Brain microvascular endothelial cell (primary cell): Measurements from ENCODE around the gene PATZ1.

Experiments used
- DNase-seq: peaks from one replicate; pipeline ENCODE4 v3.0.0-alpha.2; 2020
- H3K27ac ChIP-seq: fragments of 250-450 bp; sonication (Bioruptor Pico); 2 replicates; pipeline ENCODE4 v1.5.1; 2020; ENCODE audit warnings: mild to moderate bottlenecking, moderate library complexity
- H3K27me3 ChIP-seq: fragments of 250-450 bp; sonication (Bioruptor Pico); replicated peaks from 2 replicates; pipeline ENCODE4 v1.5.1; 2020; ENCODE audit warnings: mild to moderate bottlenecking
- H3K36me3 ChIP-seq: fragments of 250-450 bp; sonication (Bioruptor Pico); replicated peaks from 2 replicates; pipeline ENCODE4 v1.5.1; 2020; ENCODE audit warnings: mild to moderate bottlenecking
- H3K4me3 ChIP-seq: 2 replicates; pipeline ENCODE4 v1.5.1; 2011; ENCODE audit warnings: low read depth, mild to moderate bottlenecking, control low read depth, low read length, moderate library complexity
- CTCF ChIP-seq: IDR thresholded peaks from 2 replicates; pipeline ENCODE4 v1.5.1; 2011; ENCODE audit warnings: low read depth, mild to moderate bottlenecking, moderate library complexity, low read length, control low read depth, inconsistent platforms; ENCODE audit errors: missing control alignments
- in situ Hi-C: cut with HindIII; loops from 2 replicates; pipeline ENCODE4 v1.10.0; 2017; ENCODE audit warnings: low sequenced_read_pairs, low pct_ligation_motif_present

The PATZ1 gene

GRCh38 chr22:31340765-31341247 lies 5.3 kb downstream of the PATZ1 start:
- Histone ChIP-seq H3K27me3 (no peaks in the 10 kb centered on the region), H3K36me3 (peaks cover 18% of the 10 kb centered on the region), H3K4me3 (no peak overlapping the region), H3K27ac (no peak overlapping the region)
- in situ Hi-C loops: no loop called here
- TF ChIP-seq CTCF: no peak
- DNase-seq: no peak

- Histone ChIP-seq H3K27ac (no peak overlapping the region), H3K36me3 (peaks cover 20% of the 10 kb centered on the region), H3K27me3 (no peaks in the 10 kb centered on the region), H3K4me3 (no peak overlapping the region)
- no peak for DNase-seq
- TF ChIP-seq CTCF: no peak
- in situ Hi-C loops: no loop called here
Measured at GRCh38 chr22:31340360-31340759, 5.8 kb downstream of the PATZ1 start.

- H3K27me3 ChIP-seq: no peaks in the 10 kb centered on the region
- peaks cover 31% of the 10 kb centered on the region for H3K36me3 ChIP-seq
- no peak overlapping the region for H3K4me3 ChIP-seq
- no peak overlapping the region for H3K27ac ChIP-seq
- TF ChIP-seq CTCF: no peak
- DNase-seq: no peak
- in situ Hi-C loops: no loop called here
Measured at GRCh38 chr22:31339148-31339832, 6.9 kb downstream of the PATZ1 start.

GRCh38 chr22:31337178-31337577 lies 9.0 kb downstream of the PATZ1 start:
- no peak for DNase-seq
- H3K27ac ChIP-seq: no peak overlapping the region

GRCh38 chr22:31334329-31334728 lies 11.8 kb downstream of the PATZ1 start:
- H3K4me3 ChIP-seq: no peak overlapping the region
- peaks cover 30% of the 10 kb centered on the region for H3K36me3 ChIP-seq
- in situ Hi-C loops: no loop called here
- no peak for DNase-seq
- no peaks in the 10 kb centered on the region for H3K27me3 ChIP-seq
- H3K27ac ChIP-seq: no peak overlapping the region
- TF ChIP-seq CTCF: no peak

More at GRCh38 chr22:31337178-31337577, 9.0 kb downstream of the PATZ1 start:
- in situ Hi-C loops: no loop called here
- Histone ChIP-seq H3K36me3 (peaks cover 39% of the 10 kb centered on the region), H3K27me3 (no peaks in the 10 kb centered on the region), H3K4me3 (no peak overlapping the region)
- no peak for TF ChIP-seq CTCF

GRCh38 chr22:31333641-31334040 lies 12.5 kb downstream of the PATZ1 start:
- H3K27ac ChIP-seq: no peak overlapping the region
- H3K36me3 ChIP-seq: peaks cover 30% of the 10 kb centered on the region
- TF ChIP-seq CTCF: no peak
- no peak overlapping the region for H3K4me3 ChIP-seq
- in situ Hi-C loops: no loop called here
- no peak for DNase-seq
- H3K27me3 ChIP-seq: no peaks in the 10 kb centered on the region
